HS-5 (cell line): ENCODE data around the gene EFNA3.

Experiments
- DNase-seq: peaks from one replicate; pipeline ENCODE4 v3.0.0-alpha.2; 2012; ENCODE audit warnings: low read depth

Gene EFNA3

GRCh38 chr1:155083865-155084721 is 5.5 kb downstream of the EFNA3 start:
- no peak for DNase-seq

- peak; percentile 90 for DNase-seq
Measured at GRCh38 chr1:155084722-155085503, 6.3 kb downstream of the EFNA3 start.

GRCh38 chr1:155085504-155086127 is 7.0 kb downstream of the EFNA3 start:
- no peak for DNase-seq

GRCh38 chr1:155086128-155086741 is 7.6 kb downstream of the EFNA3 start:
- DNase-seq: no peak

- DNase-seq: no peak
Measured at GRCh38 chr1:155086856-155087535, 8.4 kb downstream of the EFNA3 start.

- no peak for DNase-seq
Measured at GRCh38 chr1:155091071-155092051, 12.7 kb downstream of the EFNA3 start.

GRCh38 chr1:155092131-155092530 is 13.5 kb downstream of the EFNA3 start:
- no peak for DNase-seq

GRCh38 chr1:155092641-155093040 is 14.0 kb downstream of the EFNA3 start:
- no peak for DNase-seq

- no peak for DNase-seq
Measured at GRCh38 chr1:155093911-155094621, 15.4 kb downstream of the EFNA3 start.

GRCh38 chr1:155094622-155094948 is 15.9 kb downstream of the EFNA3 start:
- DNase-seq: no peak

- no peak for DNase-seq
Measured at GRCh38 chr1:155099331-155099730, 20.7 kb downstream of the EFNA3 start.

GRCh38 chr1:155103325-155103724 is 24.7 kb downstream of the EFNA3 start:
- DNase-seq: no peak

GRCh38 chr1:155104605-155105534 is 26.2 kb downstream of the EFNA3 start:
- DNase-seq: no peak

- DNase-seq: no peak
Measured at GRCh38 chr1:155105604-155106011, 27.0 kb downstream of the EFNA3 start.

- no peak for DNase-seq
Measured at GRCh38 chr1:155106862-155107261, 28.2 kb downstream of the EFNA3 start.

- DNase-seq: no peak
Measured at GRCh38 chr1:155107309-155108264, 28.9 kb downstream of the EFNA3 start.

GRCh38 chr1:155108296-155108695 is 29.7 kb downstream of the EFNA3 start:
- DNase-seq: no peak

- no peak for DNase-seq
Measured at GRCh38 chr1:155110381-155110780, 31.7 kb downstream of the EFNA3 start.
